ENCODE measurements around the gene TBL2. TPM values are rescaled to one million over a fixed set of nuclear protein-coding genes. Genes with fewer than 3 reads are reported as not detected.

The TBL2 gene
- total RNA-seq, 1 donor from 2014 or later: 52.9 TPM

DNA sequence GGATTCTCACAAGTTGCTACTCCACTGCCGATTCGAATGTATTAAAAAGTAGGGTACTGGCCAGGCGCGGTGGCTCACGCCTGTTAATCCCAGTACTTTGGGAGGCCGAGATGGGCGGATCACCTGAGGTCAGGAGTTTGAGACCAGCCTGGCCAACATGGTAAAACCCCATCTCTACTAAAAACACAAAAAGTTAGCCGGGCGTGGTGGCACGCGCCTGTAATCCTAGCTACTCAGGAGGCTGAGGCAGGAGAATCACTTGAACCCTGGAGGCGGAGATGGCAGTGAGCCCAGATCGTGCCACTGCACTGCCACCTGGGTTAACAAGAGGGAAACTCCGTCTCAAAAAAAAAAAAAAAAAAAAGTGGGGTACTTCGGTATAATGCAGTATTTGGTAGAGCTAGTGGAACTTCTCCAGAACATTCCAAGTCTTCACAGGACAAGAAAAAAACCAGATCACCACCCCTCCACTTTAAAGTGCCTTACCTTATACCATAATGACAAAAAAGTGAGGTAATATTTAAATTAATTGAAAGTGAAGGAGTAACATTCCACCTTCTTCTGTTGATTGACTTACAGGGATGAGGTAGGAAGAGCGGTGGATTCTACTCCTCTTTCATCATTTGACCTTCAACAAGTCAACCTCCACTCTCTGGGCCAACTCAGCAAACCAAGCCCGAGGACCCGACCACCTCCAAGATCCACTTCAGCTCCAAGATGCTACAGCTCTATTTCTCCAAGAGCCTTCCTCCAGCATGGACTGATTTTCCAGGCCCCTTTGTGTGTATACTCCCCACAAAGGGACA lies 58.3 kb downstream of the TBL2 start:
- no peaks in the 10 kb centered on the region for H3K9me3 ChIP-seq
- peaks cover 11 to 15% of the 10 kb centered on the region in 2 donors for H3K36me3 ChIP-seq
- no peaks in the 10 kb centered on the region for H3K27me3 ChIP-seq
- intact Hi-C loops (cut with DNase I): no loop called here
- no peak for DNase-seq (ENCODE audit: low spot score in 2 of 2)
- H3K4me1 ChIP-seq: peaks cover 5 to 27% of the 10 kb centered on the region in 2 donors
- TF ChIP-seq, protein P1, sequence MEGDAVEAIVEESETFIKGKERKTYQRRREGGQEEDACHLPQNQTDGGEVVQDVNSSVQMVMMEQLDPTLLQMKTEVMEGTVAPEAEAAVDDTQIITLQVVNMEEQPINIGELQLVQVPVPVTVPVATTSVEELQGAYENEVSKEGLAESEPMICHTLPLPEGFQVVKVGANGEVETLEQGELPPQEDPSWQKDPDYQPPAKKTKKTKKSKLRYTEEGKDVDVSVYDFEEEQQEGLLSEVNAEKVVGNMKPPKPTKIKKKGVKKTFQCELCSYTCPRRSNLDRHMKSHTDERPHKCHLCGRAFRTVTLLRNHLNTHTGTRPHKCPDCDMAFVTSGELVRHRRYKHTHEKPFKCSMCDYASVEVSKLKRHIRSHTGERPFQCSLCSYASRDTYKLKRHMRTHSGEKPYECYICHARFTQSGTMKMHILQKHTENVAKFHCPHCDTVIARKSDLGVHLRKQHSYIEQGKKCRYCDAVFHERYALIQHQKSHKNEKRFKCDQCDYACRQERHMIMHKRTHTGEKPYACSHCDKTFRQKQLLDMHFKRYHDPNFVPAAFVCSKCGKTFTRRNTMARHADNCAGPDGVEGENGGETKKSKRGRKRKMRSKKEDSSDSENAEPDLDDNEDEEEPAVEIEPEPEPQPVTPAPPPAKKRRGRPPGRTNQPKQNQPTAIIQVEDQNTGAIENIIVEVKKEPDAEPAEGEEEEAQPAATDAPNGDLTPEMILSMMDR (IDR thresholded peaks at IDR 0.05): no peak
- H3K27ac ChIP-seq: peak overlapping the region; percentile 5 to 86
- peak overlapping the region; percentile 77 to 95 for H3K4me3 ChIP-seq

GRCh38 chr7:73518470-73518869 lies 59.9 kb downstream of the TBL2 start:
- no peaks in the 10 kb centered on the region for H3K27me3 ChIP-seq
- no peak for DNase-seq (ENCODE audit: low spot score in 2 of 2)
- no peaks in the 10 kb centered on the region for H3K9me3 ChIP-seq
- intact Hi-C loops (cut with DNase I): no loop called here
- H3K27ac ChIP-seq: no peak overlapping the region
- peak overlapping the region in 1 of 2 donors; percentile 77 for H3K4me3 ChIP-seq
- TF ChIP-seq, protein P1 (IDR thresholded peaks at IDR 0.05): no peak
- peaks cover 20 to 28% of the 10 kb centered on the region in 2 donors for H3K36me3 ChIP-seq
- H3K4me1 ChIP-seq: peaks cover 5 to 27% of the 10 kb centered on the region in 2 donors

Other genes with a start within 250 kb of the TBL2 start
- gene FZD9, start 144.8 kb downstream of the TBL2 start, total RNA-seq: 0.43 TPM
- gene BAZ1B, start 56.3 kb downstream of the TBL2 start, total RNA-seq: 28.1 TPM
- gene BCL7B, start 20.9 kb downstream of the TBL2 start, total RNA-seq: 130 TPM
- 297 TPM for gene MLXIPL, start 45.9 kb upstream of the TBL2 start, total RNA-seq
- 1.3 TPM for gene VPS37D, start 89.3 kb upstream of the TBL2 start, total RNA-seq
- gene DNAJC30, start 104.9 kb upstream of the TBL2 start, total RNA-seq: 16.0 TPM
- 5.6 TPM for gene BUD23, start 105.0 kb upstream of the TBL2 start, total RNA-seq
- gene STX1A, start 141.1 kb upstream of the TBL2 start, total RNA-seq: 13.1 TPM
- 55.7 TPM for gene ABHD11, start 160.2 kb upstream of the TBL2 start, total RNA-seq
- gene CLDN3, start 191.7 kb upstream of the TBL2 start, total RNA-seq: not detected

All from ascending aorta (tissue), 2 donors.